Neural cell (in vitro differentiated cells): Measurements from ENCODE around the gene RSKR.
A peak's percentile ranks its signal among the peaks of the same experiment; 100 is the strongest.

Experiments used
- CTCF ChIP-seq: fragments of 450-650 bp; IDR thresholded peaks from 2 replicates; pipeline ENCODE4 v1.5.1; 2014; ENCODE audit warnings: antibody characterized with exemption, mild to moderate bottlenecking, moderate library complexity; ENCODE audit not compliant: poor library complexity, severe bottlenecking
- EZH2 ChIP-seq: fragments of 200-600, 300-800 bp; shearing (Covaris generic), sonication (generic); IDR thresholded peaks from 2 replicates; pipeline ENCODE4 v1.6.1; 2014; ENCODE audit warnings: antibody characterized with exemption, low read length, borderline replicate concordance, mild to moderate bottlenecking; ENCODE audit not compliant: insufficient read depth, poor library complexity, severe bottlenecking
- MXI1 ChIP-seq: fragments of 450-650 bp; conservative IDR thresholded peaks from 2 replicates; pipeline ENCODE4 v1.6.1; 2014; ENCODE audit warnings: antibody characterized with exemption, mild to moderate bottlenecking; ENCODE audit not compliant: poor library complexity, severe bottlenecking
- POLR2AphosphoS5 ChIP-seq: IDR thresholded peaks from 2 replicates; pipeline ENCODE4 v1.6.1; 2012
- RAD21 ChIP-seq: fragments of 450-650 bp; conservative IDR thresholded peaks from 2 replicates; pipeline ENCODE4 v1.6.1; 2014; ENCODE audit warnings: antibody characterized with exemption, mild to moderate bottlenecking, moderate library complexity
- SMC3 ChIP-seq: fragments of 450-650 bp; conservative IDR thresholded peaks from 2 replicates; pipeline ENCODE4 v1.6.1; 2014; ENCODE audit warnings: antibody characterized with exemption, mild to moderate bottlenecking, moderate library complexity; ENCODE audit not compliant: poor library complexity
- TAF1 ChIP-seq: IDR thresholded peaks from 2 replicates; pipeline ENCODE4 v1.6.1; 2012; ENCODE audit warnings: low read depth
- TF ChIP-seq, protein P1 (sequence below): IDR thresholded peaks from 2 replicates; pipeline ENCODE4 v1.6.1; 2012; ENCODE audit warnings: borderline replicate concordance

DNA sequence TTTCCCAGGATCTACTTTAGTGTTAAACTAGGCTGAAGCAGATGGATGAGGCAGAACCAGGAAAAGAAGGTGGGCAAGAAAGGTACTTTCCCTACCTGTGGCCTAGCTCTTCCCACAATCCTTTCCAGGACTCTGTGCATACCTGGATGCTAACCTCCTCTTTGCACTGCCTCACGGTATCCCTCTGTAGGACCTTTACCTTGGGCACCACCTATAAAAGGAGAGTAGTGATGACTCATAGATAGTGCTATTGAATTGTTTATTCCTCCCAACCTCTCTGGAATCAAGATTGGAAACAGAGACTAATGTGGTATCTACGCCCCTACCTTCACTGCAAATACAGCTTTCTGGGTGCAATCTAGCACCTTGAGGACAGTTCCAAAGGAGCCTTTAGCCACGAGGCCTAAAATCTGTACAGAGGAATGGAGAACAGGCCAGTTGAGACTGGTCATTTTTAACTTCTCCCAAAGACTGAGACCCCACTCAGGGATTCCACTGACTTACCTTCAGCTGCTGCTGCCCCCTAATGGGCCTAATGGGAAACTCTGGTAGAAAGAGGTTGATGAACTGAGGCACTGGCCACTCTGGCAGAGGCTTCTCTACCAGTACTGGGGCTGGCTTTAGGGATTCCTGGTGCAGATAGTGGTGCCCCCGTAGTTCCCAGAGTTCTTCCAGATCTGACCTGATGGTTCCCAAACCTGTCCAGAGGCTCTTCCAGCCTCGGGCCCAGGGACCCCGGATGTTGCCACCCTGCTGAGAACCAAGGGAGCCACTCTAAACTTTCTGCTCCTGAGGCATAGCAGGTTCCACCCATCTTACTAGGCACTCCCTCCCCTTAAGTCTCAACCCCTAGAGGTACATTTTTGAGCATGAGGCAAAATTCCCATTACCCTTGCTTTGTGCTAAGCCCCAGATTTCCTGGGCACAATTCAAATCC is 781 bp downstream of the RSKR start:
- TF ChIP-seq CTCF (peak; percentile 84), TAF1 (no peak), EZH2 (no peak), POLR2AphosphoS5 (no peak), SMC3 (peak; percentile 77), RAD21 (peak; percentile 79), MXI1 (no peak)
- TF ChIP-seq, protein P1, sequence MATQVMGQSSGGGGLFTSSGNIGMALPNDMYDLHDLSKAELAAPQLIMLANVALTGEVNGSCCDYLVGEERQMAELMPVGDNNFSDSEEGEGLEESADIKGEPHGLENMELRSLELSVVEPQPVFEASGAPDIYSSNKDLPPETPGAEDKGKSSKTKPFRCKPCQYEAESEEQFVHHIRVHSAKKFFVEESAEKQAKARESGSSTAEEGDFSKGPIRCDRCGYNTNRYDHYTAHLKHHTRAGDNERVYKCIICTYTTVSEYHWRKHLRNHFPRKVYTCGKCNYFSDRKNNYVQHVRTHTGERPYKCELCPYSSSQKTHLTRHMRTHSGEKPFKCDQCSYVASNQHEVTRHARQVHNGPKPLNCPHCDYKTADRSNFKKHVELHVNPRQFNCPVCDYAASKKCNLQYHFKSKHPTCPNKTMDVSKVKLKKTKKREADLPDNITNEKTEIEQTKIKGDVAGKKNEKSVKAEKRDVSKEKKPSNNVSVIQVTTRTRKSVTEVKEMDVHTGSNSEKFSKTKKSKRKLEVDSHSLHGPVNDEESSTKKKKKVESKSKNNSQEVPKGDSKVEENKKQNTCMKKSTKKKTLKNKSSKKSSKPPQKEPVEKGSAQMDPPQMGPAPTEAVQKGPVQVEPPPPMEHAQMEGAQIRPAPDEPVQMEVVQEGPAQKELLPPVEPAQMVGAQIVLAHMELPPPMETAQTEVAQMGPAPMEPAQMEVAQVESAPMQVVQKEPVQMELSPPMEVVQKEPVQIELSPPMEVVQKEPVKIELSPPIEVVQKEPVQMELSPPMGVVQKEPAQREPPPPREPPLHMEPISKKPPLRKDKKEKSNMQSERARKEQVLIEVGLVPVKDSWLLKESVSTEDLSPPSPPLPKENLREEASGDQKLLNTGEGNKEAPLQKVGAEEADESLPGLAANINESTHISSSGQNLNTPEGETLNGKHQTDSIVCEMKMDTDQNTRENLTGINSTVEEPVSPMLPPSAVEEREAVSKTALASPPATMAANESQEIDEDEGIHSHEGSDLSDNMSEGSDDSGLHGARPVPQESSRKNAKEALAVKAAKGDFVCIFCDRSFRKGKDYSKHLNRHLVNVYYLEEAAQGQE: no peak
